HG03139 (cell line): Measurements from ENCODE around the gene URAD.
"Not testable (repeated sequence)": the region's sequence is repeated elsewhere in the genome, so short reads cannot be mapped to it uniquely, and the experiment has no call there.

ENCODE experiments used
- ATAC-seq: cut with Tn5 transposase; IDR thresholded peaks from one replicate; pipeline ENCODE4 v1.9.1; 2021; ENCODE audit not compliant: unreplicated experiment

The URAD gene

GRCh38 chr13:27971776-27972477, 16.6 kb downstream of the URAD start:
- no peak for ATAC-seq

GRCh38 chr13:27971236-27971645, 17.3 kb downstream of the URAD start:
- ATAC-seq: no peak

GRCh38 chr13:27970382-27971235, 17.9 kb downstream of the URAD start:
- ATAC-seq: no peak

- no peak for ATAC-seq
Observed at GRCh38 chr13:27969866-27970229, 18.6 kb downstream of the URAD start.

- ATAC-seq: no peak
Observed at GRCh38 chr13:27969082-27969865, 19.2 kb downstream of the URAD start, which contains the start of gene CDX2. CDX2 (minus strand) TSS chr13:27969315; CDS start chr13:27969006, 309 bp downstream.

- no peak for ATAC-seq
Observed at GRCh38 chr13:27968316-27969081, 20.0 kb downstream of the URAD start.

GRCh38 chr13:27967736-27968315, 20.7 kb downstream of the URAD start:
- no peak for ATAC-seq

GRCh38 chr13:27967203-27967735, 21.2 kb downstream of the URAD start:
- ATAC-seq: no peak

GRCh38 chr13:27966641-27967202, 21.8 kb downstream of the URAD start:
- no peak for ATAC-seq

- ATAC-seq: no peak
Observed at GRCh38 chr13:27965740-27966640, 22.5 kb downstream of the URAD start.

GRCh38 chr13:27965343-27965739, 23.2 kb downstream of the URAD start:
- ATAC-seq: no peak

GRCh38 chr13:27964741-27965323, 23.7 kb downstream of the URAD start:
- no peak for ATAC-seq

- not testable (repeated sequence) for ATAC-seq
Observed at GRCh38 chr13:27964206-27964605, 24.3 kb downstream of the URAD start.

- ATAC-seq: no peak
Observed at GRCh38 chr13:27963491-27963890, 25.0 kb downstream of the URAD start.

GRCh38 chr13:27962982-27963381, 25.5 kb downstream of the URAD start:
- ATAC-seq: no peak

GRCh38 chr13:27962128-27962841, 26.2 kb downstream of the URAD start:
- ATAC-seq: no peak

- ATAC-seq: no peak
Observed at GRCh38 chr13:27961227-27962085, 27.0 kb downstream of the URAD start.
